SK-N-SH (cell line): ENCODE data around the gene TEN1. TPM values are rescaled to one million over a fixed set of nuclear protein-coding genes. Genes with fewer than 3 reads are reported as not detected.

Source experiments
- CTCF ChIA-PET: fragments of 300-600, 350-600 bp; formaldehyde crosslinking; extraction: SDS; loops from one replicate; lab custom pipeline; 2021; lab: Yijun Ruan, JAX
- POLR2A ChIA-PET: fragments of 350-600 bp; sonication (Branson Sonifier 250); formaldehyde crosslinking; extraction: SDS; loops from one replicate; lab custom pipeline; 2020; ENCODE audit warnings: antibody characterized with exemption, inconsistent platforms; lab: Yijun Ruan, JAX
- DNase-seq: peaks from one replicate; pipeline ENCODE4 v3.0.0; 2012
- H2AFZ ChIP-seq: fragments of 200-600 bp; sonication (generic); 2 replicates; pipeline ENCODE4 v1.8.1; 2016; ENCODE audit warnings: antibody characterized with exemption, mild to moderate bottlenecking, low read depth
- H3F3A ChIP-seq: fragments of 200-600 bp; sonication (generic); replicated peaks from 2 replicates; pipeline ENCODE3; 2016; ENCODE audit warnings: antibody characterized with exemption, mild to moderate bottlenecking; ENCODE audit not compliant: insufficient read depth
- H3K27ac ChIP-seq, 2 experiments: fragments of 200-500 bp in 1 of 2; fragments of 200-600 bp in 1 of 2; sonication (Bioruptor generic) in 1 of 2; sonication (generic), shearing (Covaris generic) in 1 of 2; 2 replicates each; pipeline versions ENCODE4 v1.5.1 to v1.6.1; 2014 to 2016; ENCODE audit warnings: low read depth in 2 of 2, inconsistent platforms in 1 of 2, low read length in 1 of 2, mild to moderate bottlenecking in 1 of 2, mixed read lengths in 1 of 2
- H3K27me3 ChIP-seq: fragments of 200-600 bp; sonication (generic), shearing (Covaris generic); 2 replicates; pipeline ENCODE4 v1.6.1; 2016; ENCODE audit warnings: mixed run types; ENCODE audit not compliant: insufficient read depth
- H3K36me3 ChIP-seq, 2 experiments: fragments of 200-500 bp in 1 of 2; fragments of 200-600 bp in 1 of 2; sonication (Bioruptor generic) in 1 of 2; sonication (generic) in 1 of 2; replicated peaks in 1 of 2; 2 replicates each; pipeline versions ENCODE3 to v1.5.1; 2014 to 2016; ENCODE audit warnings: low read length in 1 of 2, mild to moderate bottlenecking in 1 of 2; ENCODE audit not compliant: insufficient read depth in 2 of 2, control insufficient read depth in 1 of 2
- H3K4me1 ChIP-seq, 2 experiments: fragments of 200-500 bp in 1 of 2; fragments of 200-600 bp in 1 of 2; sonication (Bioruptor generic) in 1 of 2; sonication (generic), shearing (Covaris generic) in 1 of 2; 2 replicates each; pipeline versions ENCODE4 v1.5.1 to v1.6.1; 2014 to 2016; ENCODE audit warnings: low read depth in 1 of 2, low read length in 1 of 2, mixed run types in 1 of 2; ENCODE audit not compliant: insufficient read depth in 2 of 2, control insufficient read depth in 1 of 2
- H3K4me2 ChIP-seq: fragments of 200-600 bp; sonication (generic), shearing (Covaris generic); 2 replicates; pipeline ENCODE4 v1.6.1; 2017; ENCODE audit warnings: mixed run types
- H3K4me3 ChIP-seq, 2 experiments: fragments of 200-500 bp in 1 of 2; fragments of 200-600 bp in 1 of 2; sonication (Bioruptor generic) in 1 of 2; sonication (generic), shearing (Covaris generic) in 1 of 2; 2 replicates each; pipeline versions ENCODE4 v1.5.1 to v1.8.1; 2014 to 2016; ENCODE audit warnings: low read depth in 2 of 2, inconsistent platforms in 1 of 2, low read length in 1 of 2, mild to moderate bottlenecking in 1 of 2, mixed read lengths in 1 of 2, moderate library complexity in 1 of 2
- H3K79me2 ChIP-seq: fragments of 200-600 bp; sonication (generic); 2 replicates; pipeline ENCODE4 v1.8.1; 2017; ENCODE audit warnings: mild to moderate bottlenecking; ENCODE audit not compliant: insufficient read depth
- H3K9ac ChIP-seq: fragments of 200-600 bp; sonication (generic); 2 replicates; pipeline ENCODE4 v1.6.1; 2017; ENCODE audit warnings: mixed run types
- H3K9me2 ChIP-seq: fragments of 200-600 bp; sonication (generic); 2 replicates; pipeline ENCODE4 v1.6.1; 2017; ENCODE audit warnings: mixed run types
- H3K9me3 ChIP-seq: fragments of 200-600 bp; sonication (generic); 2 replicates; pipeline ENCODE4 v1.6.1; 2017; ENCODE audit warnings: mixed run types, mild to moderate bottlenecking, moderate library complexity
- H4K20me1 ChIP-seq: fragments of 200-600 bp; sonication (generic); 2 replicates; pipeline ENCODE4 v1.6.1; 2017; ENCODE audit warnings: mild to moderate bottlenecking, mixed run types; ENCODE audit not compliant: insufficient read depth
- ELF1 ChIP-seq: IDR thresholded peaks from 2 replicates; pipeline ENCODE4 v1.4.0; 2012
- EP300 ChIP-seq, 2 experiments: IDR thresholded peaks; 2 replicates each; pipeline versions ENCODE4 v1.4.0 to v1.6.1; 2012; ENCODE audit warnings: borderline replicate concordance in 1 of 2, low read depth in 1 of 2, low read length in 1 of 2
- EZH2phosphoT487 ChIP-seq: fragments of 200-600 bp; sonication (generic); IDR thresholded peaks from 2 replicates; pipeline ENCODE4 v1.6.1; 2017; ENCODE audit warnings: low read depth, mixed run types, mild to moderate bottlenecking, antibody characterized with exemption, moderate library complexity, borderline replicate concordance
- FOSL2 ChIP-seq: IDR thresholded peaks from 2 replicates; pipeline ENCODE4 v1.4.0; 2012; ENCODE audit warnings: low read depth, mild to moderate bottlenecking, moderate library complexity, borderline replicate concordance
- FOXJ3 ChIP-seq: sonication (generic); formaldehyde crosslinking; IDR thresholded peaks from 2 replicates; pipeline ENCODE4 v1.5.1; 2020; ENCODE audit warnings: mild to moderate bottlenecking, missing genetic modification reagents
- FOXM1 ChIP-seq: IDR thresholded peaks from 2 replicates; pipeline ENCODE4 v1.4.0; 2012; ENCODE audit warnings: low read depth, mild to moderate bottlenecking
- GATA2 ChIP-seq: sonication (generic); formaldehyde crosslinking; IDR thresholded peaks from 2 replicates; pipeline ENCODE4 v1.5.0; 2020; ENCODE audit warnings: mild to moderate bottlenecking, missing genetic modification reagents
- JUND ChIP-seq: IDR thresholded peaks from 2 replicates; pipeline ENCODE4 v1.4.0; 2012
- MEF2A ChIP-seq: IDR thresholded peaks from 2 replicates; pipeline ENCODE4 v1.4.0; 2012; ENCODE audit warnings: low read depth, borderline replicate concordance
- NRF1 ChIP-seq: IDR thresholded peaks from 2 replicates; pipeline ENCODE4 v1.6.1; 2012; ENCODE audit warnings: low read depth, mild to moderate bottlenecking, low read length
- RCOR1 ChIP-seq: fragments of 150-350 bp; IDR thresholded peaks from 2 replicates; pipeline ENCODE4 v1.6.1; 2017; ENCODE audit warnings: antibody characterized with exemption, low read length
- RFX5 ChIP-seq: IDR thresholded peaks from 2 replicates; pipeline ENCODE4 v1.6.1; 2012; ENCODE audit warnings: mild to moderate bottlenecking, improper control_type of control experiment, low read length
- RXRA ChIP-seq: IDR thresholded peaks from 2 replicates; pipeline ENCODE4 v1.4.0; 2012; ENCODE audit warnings: low read depth, mild to moderate bottlenecking, borderline replicate concordance
- SIN3A ChIP-seq: IDR thresholded peaks from 2 replicates; pipeline ENCODE4 v1.6.1; 2012; ENCODE audit warnings: low read depth, mild to moderate bottlenecking, low read length, moderate library complexity, borderline replicate concordance
- TAF1 ChIP-seq: IDR thresholded peaks from 2 replicates; pipeline ENCODE4 v1.6.1; 2012; ENCODE audit warnings: low read depth, mild to moderate bottlenecking, low read length, moderate library complexity, borderline replicate concordance
- YY1 ChIP-seq: IDR thresholded peaks from 2 replicates; pipeline ENCODE4 v1.4.0; 2012; ENCODE audit warnings: low read depth, mild to moderate bottlenecking
- WGBS: methylation state at CpG from one replicate; pipeline ENCODE4 v1.1.6; 2017; ENCODE audit warnings: low lambda C conversion rate; 5-methylcytosine and 5-hydroxymethylcytosine counted together
- polyA plus RNA-seq, 3 experiments: library from polyadenylated mRNA; depleted of rRNA; stranded (reverse); fragments of >200 nt; gene quantifications; 2 replicates each; pipeline ENCODE4 v1.2.3, GENCODE V29; 2012
- TF ChIP-seq, protein P1 (sequence below): IDR thresholded peaks from 2 replicates; pipeline ENCODE4 v1.6.1; 2012; ENCODE audit warnings: mild to moderate bottlenecking, low read depth, low read length, moderate library complexity
- TF ChIP-seq, protein P2 (sequence below): fragments of 150-350 bp; IDR thresholded peaks from 2 replicates; pipeline ENCODE4 v1.6.1; 2017; ENCODE audit warnings: antibody characterized with exemption, low read length, low read depth, borderline replicate concordance
- TF ChIP-seq, protein P3 (sequence below): IDR thresholded peaks from 2 replicates; pipeline ENCODE4 v1.4.0; 2012; ENCODE audit warnings: low read depth, borderline replicate concordance
- TF ChIP-seq, protein P4 (sequence below): fragments of 200-600 bp; sonication (generic); IDR thresholded peaks from 2 replicates; pipeline ENCODE4 v1.6.1; 2017; ENCODE audit warnings: antibody characterized with exemption, mild to moderate bottlenecking, moderate library complexity
- TF ChIP-seq, protein P5 (sequence below): IDR thresholded peaks from 2 replicates; pipeline ENCODE4; 2012

TEN1 gene, protein sequence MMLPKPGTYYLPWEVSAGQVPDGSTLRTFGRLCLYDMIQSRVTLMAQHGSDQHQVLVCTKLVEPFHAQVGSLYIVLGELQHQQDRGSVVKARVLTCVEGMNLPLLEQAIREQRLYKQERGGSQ
- 33.6 and 38.1 TPM in 2 replicates for polyA plus RNA-seq (2012; rRNA removed)
- polyA plus RNA-seq (2012; cell fraction: cytosol; rRNA removed), result 16.0 and 22.3 TPM in 2 replicates
- polyA plus RNA-seq (2012; cell fraction: nucleus; rRNA removed), result 94.0 and 103 TPM in 2 replicates

DNA sequence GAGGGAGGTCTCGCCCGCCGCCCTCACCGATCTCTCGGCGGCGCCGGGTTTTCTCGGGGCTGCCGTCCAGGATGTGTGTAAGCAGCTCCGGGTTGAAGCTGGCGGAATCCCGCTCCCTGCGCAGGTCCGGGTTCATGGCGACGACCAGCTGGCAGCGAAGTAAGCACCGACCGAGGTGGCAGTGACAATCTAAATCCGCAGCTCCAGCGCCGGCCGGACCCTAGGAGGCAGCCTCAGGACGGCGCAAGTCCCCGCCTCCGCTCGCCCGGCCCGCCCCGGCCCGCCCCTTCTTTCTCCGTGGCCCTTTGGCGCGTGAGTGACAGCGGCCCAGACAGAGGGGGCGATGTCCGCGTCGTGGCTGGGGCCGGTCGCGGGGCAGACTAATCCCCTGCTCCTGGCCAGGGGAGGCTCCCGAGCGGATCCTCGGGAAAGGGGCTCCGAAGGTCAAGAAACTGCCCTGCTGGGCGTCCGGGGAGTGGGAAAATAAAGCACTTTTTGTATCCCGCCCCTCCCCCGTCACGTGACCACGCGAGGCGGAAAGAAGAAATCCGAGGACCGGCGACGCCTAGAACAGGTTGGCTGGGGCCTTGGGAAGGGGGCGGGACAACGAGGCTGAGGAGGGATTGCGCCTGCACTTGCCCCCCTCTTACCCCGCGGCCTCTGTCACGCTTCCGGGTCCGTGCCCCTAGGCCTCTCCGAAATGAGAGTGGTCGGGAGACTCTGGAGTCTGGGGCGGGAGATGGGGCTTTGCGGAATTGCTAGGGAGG is at the start of gene TEN1, which contains the start of gene ACOX1:
Gene TEN1, plus strand, starts transcription at position 303 of the 767 bp plus-strand sequence. CDS start 6,953 bp downstream, outside the sequence.
Gene ACOX1, minus strand, starts transcription at position 229 of the 767 bp plus-strand sequence. Its CDS starts 93 bp downstream, at position 136.
- peak within 1 kb of the TSS; percentile 92 for H2AFZ ChIP-seq
- H3K9ac ChIP-seq, result peak within 1 kb of the TSS; percentile 93
- H4K20me1 ChIP-seq, result no peaks in the 10 kb centered on the region
- no peaks in the 10 kb centered on the region for H3K9me2 ChIP-seq
- peaks cover 65% of the 10 kb centered on the region for H3K79me2 ChIP-seq
- peaks cover 0 to 20% of the 10 kb centered on the region in 2 experiments; a peak in 3 of 4 replicates for H3K4me1 ChIP-seq
- peak within 1 kb of the TSS; percentile 68 to 87 for H3K4me3 ChIP-seq
- peak within 1 kb of the TSS; percentile 88 for H3K4me2 ChIP-seq
- POLR2A ChIA-PET, result interaction anchor here (0.6 to 1.7 kb wide), 7 partner anchors 10 to 106 kb away, joined by 3 to 6 read pairs (median 3); partner anchors contain the start of genes FBF1 and TRIM65
- peak within 1 kb of the TSS; percentile 96 to 98 for H3K27ac ChIP-seq
- peaks cover 2 to 22% of the 10 kb centered on the region in 2 experiments for H3K36me3 ChIP-seq
- CTCF ChIA-PET, result interaction anchor here (0.8 to 1.8 kb wide), 12 partner anchors 9 to 406 kb away, joined by 3 to 6 read pairs (median 4); partner anchors contain the start of genes CDK3, MRPL38, TRIM47 and WBP2
- no peaks in the 10 kb centered on the region for H3K9me3 ChIP-seq
- under 1% methylated on average over 48 of the region's 72 CpGs for WGBS
- DNase-seq, result peak; percentile 97
- no peaks in the 10 kb centered on the region for H3K27me3 ChIP-seq
- peaks cover 45% of the 10 kb centered on the region for H3F3A ChIP-seq
- TF ChIP-seq, protein P1, sequence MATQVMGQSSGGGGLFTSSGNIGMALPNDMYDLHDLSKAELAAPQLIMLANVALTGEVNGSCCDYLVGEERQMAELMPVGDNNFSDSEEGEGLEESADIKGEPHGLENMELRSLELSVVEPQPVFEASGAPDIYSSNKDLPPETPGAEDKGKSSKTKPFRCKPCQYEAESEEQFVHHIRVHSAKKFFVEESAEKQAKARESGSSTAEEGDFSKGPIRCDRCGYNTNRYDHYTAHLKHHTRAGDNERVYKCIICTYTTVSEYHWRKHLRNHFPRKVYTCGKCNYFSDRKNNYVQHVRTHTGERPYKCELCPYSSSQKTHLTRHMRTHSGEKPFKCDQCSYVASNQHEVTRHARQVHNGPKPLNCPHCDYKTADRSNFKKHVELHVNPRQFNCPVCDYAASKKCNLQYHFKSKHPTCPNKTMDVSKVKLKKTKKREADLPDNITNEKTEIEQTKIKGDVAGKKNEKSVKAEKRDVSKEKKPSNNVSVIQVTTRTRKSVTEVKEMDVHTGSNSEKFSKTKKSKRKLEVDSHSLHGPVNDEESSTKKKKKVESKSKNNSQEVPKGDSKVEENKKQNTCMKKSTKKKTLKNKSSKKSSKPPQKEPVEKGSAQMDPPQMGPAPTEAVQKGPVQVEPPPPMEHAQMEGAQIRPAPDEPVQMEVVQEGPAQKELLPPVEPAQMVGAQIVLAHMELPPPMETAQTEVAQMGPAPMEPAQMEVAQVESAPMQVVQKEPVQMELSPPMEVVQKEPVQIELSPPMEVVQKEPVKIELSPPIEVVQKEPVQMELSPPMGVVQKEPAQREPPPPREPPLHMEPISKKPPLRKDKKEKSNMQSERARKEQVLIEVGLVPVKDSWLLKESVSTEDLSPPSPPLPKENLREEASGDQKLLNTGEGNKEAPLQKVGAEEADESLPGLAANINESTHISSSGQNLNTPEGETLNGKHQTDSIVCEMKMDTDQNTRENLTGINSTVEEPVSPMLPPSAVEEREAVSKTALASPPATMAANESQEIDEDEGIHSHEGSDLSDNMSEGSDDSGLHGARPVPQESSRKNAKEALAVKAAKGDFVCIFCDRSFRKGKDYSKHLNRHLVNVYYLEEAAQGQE, result peak; percentile 65
- TF ChIP-seq FOXJ3 (no peak; the same call in 1 of the 2 replicates), SIN3A (peak; percentile 92), EZH2phosphoT487 (no peak), NRF1 (peak; percentile 60), TAF1 (peak; percentile 94), GATA2 (CRISPR knock-in tag) (no peak), ELF1 (peak; percentile 99), RFX5 (no peak; the same call in 1 of the 2 replicates), JUND (no peak), FOXM1 (no peak), FOSL2 (no peak), MEF2A (no peak), EP300 (IDR thresholded peaks at IDR 0.05; ENCODE audit: borderline replicate concordance in 1 of 2, low read depth in 1 of 2, low read length in 1 of 2) (peak; percentile 37 to 43; a peak in 2 of 4 replicates), YY1 (peak; percentile 86; the same call in 1 of the 2 replicates), RCOR1 (no peak), RXRA (no peak)
- TF ChIP-seq, protein P2, sequence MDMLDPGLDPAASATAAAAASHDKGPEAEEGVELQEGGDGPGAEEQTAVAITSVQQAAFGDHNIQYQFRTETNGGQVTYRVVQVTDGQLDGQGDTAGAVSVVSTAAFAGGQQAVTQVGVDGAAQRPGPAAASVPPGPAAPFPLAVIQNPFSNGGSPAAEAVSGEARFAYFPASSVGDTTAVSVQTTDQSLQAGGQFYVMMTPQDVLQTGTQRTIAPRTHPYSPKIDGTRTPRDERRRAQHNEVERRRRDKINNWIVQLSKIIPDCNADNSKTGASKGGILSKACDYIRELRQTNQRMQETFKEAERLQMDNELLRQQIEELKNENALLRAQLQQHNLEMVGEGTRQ, result peak; percentile 91
- TF ChIP-seq, protein P3, sequence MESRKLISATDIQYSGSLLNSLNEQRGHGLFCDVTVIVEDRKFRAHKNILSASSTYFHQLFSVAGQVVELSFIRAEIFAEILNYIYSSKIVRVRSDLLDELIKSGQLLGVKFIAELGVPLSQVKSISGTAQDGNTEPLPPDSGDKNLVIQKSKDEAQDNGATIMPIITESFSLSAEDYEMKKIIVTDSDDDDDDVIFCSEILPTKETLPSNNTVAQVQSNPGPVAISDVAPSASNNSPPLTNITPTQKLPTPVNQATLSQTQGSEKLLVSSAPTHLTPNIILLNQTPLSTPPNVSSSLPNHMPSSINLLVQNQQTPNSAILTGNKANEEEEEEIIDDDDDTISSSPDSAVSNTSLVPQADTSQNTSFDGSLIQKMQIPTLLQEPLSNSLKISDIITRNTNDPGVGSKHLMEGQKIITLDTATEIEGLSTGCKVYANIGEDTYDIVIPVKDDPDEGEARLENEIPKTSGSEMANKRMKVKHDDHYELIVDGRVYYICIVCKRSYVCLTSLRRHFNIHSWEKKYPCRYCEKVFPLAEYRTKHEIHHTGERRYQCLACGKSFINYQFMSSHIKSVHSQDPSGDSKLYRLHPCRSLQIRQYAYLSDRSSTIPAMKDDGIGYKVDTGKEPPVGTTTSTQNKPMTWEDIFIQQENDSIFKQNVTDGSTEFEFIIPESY, result no peak
- TF ChIP-seq, protein P4, sequence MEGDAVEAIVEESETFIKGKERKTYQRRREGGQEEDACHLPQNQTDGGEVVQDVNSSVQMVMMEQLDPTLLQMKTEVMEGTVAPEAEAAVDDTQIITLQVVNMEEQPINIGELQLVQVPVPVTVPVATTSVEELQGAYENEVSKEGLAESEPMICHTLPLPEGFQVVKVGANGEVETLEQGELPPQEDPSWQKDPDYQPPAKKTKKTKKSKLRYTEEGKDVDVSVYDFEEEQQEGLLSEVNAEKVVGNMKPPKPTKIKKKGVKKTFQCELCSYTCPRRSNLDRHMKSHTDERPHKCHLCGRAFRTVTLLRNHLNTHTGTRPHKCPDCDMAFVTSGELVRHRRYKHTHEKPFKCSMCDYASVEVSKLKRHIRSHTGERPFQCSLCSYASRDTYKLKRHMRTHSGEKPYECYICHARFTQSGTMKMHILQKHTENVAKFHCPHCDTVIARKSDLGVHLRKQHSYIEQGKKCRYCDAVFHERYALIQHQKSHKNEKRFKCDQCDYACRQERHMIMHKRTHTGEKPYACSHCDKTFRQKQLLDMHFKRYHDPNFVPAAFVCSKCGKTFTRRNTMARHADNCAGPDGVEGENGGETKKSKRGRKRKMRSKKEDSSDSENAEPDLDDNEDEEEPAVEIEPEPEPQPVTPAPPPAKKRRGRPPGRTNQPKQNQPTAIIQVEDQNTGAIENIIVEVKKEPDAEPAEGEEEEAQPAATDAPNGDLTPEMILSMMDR, result peak; percentile 39; the same call in 1 of the 2 replicates
- TF ChIP-seq, protein P5, sequence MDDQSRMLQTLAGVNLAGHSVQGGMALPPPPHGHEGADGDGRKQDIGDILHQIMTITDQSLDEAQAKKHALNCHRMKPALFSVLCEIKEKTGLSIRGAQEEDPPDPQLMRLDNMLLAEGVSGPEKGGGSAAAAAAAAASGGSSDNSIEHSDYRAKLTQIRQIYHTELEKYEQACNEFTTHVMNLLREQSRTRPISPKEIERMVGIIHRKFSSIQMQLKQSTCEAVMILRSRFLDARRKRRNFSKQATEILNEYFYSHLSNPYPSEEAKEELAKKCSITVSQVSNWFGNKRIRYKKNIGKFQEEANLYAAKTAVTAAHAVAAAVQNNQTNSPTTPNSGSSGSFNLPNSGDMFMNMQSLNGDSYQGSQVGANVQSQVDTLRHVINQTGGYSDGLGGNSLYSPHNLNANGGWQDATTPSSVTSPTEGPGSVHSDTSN, result peak; percentile 99
